ELF-1 (cell line): ENCODE results near the gene CEP164.
"Not testable (repeated sequence)": the region's sequence is repeated elsewhere in the genome, so short reads cannot be mapped to it uniquely, and the experiment has no call there.

Experiments
- DNase-seq: peaks from one replicate; pipeline ENCODE4 v3.0.0-alpha.2; 2016; ENCODE audit warnings: low read depth, low spot score

The CEP164 gene

DNA sequence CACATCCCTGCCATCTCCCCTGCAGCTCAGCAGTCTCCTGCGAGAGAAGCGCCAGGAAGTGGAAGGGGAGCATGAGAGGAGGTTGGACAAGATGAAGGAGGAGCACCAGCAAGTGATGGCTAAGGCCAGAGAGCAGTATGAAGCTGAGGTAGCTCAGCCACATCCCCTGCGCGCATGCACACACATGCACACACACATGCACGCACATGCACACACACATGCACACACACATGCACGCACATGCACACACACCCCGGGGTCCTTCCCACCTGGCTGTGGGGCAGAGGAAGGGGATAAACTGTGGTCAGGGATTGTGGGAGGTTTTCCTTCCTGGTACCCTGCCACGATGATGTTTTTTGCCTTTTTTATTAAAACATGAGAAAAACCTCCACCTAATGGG lies 65.3 kb downstream of the CEP164 start:
- no peak for DNase-seq

DNA sequence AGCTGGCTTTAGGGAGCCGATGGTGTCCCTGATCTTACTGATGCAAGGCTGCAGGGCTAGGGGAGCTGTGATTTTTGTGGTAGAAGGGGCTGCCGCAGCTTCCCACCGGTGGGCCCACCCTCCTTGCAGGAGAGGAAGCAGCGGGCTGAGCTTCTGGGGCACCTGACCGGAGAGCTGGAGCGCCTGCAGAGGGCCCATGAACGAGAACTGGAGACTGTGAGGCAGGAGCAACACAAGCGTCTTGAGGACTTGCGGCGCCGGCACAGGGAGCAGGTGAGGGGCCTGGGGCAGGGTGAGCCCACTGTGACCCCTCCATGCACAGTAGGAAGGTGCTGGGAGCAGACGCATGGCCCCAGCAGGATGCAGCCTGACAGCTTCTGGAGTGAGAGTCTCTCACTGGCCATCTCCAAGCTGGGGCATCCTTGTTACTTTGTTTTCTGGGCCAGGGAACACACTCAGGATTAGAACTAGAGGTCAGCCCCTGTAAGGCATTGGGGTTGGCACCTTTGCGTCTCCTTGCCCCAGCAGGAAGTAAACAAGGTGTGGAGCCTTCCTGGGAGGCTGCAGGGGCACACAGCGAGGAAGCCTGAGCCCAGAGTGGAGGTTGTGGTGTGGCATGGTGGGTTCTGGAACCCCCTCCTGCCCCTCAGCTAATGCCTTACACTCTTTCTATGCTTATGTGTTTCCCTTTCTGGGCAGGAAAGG lies 66.7 kb downstream of the CEP164 start:
- no peak for DNase-seq

DNA sequence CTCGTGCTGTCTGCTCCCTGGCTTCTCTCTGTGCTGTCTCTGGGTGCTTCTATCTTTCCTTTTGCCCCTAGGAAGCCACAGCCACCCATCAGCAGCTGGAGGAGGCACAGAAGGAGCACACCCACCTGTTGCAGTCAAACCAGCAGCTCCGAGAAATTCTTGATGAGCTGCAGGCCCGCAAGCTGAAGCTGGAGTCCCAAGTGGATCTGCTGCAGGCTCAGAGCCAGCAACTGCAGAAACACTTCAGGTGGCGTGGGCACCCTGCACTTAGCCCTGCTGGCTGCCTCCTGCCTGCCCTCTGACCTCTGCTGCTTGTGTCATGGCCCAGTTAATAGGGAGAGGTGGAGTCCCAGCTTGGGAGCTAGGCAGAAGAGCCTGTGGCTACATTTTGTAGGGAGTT lies 67.8 kb downstream of the CEP164 start:
- DNase-seq, result peak; percentile 19

DNA sequence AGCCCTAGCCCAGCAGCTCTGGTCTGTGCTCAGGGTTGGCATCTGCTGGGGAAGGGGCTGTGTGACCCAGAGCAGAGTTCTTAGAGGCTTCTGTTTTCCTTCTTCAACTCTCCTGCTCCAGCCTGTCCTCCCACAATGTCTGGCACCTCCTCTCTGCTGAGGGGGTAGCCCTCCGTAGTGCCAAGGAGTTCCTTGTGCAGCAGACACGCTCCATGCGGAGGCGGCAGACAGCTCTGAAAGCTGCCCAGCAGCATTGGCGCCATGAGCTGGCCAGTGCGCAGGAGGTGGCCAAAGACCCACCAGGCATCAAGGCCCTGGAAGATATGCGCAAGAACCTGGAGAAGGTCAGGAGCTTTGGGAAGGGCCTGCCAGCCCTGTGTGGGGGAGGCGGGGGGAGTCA lies 69.3 kb downstream of the CEP164 start:
- no peak for DNase-seq

GRCh38 chr11:117398618-117399017 lies 71.0 kb downstream of the CEP164 start:
- DNase-seq, result not testable (repeated sequence)

DNA sequence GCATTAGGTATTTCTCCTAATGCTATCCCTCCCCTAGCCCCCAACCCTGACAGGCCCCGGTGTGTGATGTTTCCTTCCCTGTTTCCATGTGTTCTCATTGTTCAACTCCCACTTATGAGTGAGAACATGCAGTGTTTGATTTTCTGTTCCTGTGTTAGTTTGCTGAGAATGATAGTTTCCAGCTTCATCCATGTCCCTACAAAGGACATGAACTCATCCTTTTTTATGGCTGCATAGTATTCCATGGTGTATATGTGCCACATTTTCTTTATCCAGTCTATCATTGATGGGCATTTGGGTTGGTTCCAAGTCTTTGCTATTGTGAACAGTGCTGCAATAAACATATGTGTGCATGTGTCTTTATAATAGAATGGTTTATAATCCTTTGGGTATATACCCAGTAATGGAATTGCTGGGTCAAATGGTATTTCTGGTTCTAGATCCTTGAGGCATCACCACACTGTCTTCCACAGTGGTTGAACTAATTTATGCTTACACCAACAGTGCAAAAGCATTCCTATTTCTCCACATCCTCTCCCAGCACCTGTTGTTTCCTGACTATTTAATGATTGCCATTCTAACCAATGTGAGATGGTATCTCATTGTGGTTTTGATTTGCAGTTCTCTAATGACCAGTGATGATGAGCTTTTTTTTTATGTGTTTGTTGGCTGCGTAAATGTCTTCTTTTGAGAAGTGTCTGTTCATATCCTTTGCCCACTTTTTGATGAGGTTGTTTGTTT lies 71.6 kb downstream of the CEP164 start:
- DNase-seq, result not testable (repeated sequence)

DNA sequence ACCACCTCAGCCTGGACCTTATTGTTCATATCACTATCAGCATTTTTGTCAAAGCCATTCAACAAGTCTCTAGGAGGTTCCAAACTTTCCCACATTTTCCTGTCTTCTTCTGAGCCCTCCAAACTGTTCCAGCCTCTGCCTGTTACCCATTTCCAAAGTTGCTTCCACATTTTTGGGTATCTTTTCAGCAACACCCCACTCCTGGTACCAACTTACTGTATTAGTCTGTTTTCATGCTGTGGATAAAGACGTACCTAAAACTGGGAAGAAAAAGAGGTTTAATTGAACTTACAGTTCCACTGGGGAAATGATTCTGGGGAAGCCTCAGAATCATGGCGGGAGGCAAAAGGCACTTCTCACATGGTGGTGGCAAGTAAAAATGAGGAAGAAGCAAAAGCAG lies 78.2 kb downstream of the CEP164 start:
- not testable (repeated sequence) for DNase-seq

- no peak for DNase-seq
Measured at GRCh38 chr11:117407016-117407415, 79.4 kb downstream of the CEP164 start.

DNA sequence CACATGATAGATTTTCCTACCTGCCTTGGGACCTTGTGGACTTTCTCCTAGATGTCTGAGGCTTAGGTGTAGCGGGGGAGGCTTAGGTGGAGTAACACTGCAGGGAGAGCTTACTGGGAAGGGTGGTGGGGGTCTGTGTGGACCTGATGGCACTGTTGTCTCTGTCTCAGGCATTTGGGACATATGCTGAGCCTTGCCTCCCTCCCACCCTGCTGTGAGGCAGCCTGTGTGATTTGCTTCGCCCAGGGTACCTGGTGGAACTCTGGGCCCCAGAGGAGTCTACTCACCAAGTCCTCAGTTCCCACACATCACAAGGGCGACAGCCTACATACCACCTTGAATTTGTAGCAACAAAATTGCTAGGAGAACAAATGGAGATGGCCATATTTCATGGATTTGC lies 80.7 kb downstream of the CEP164 start:
- no peak for DNase-seq

DNA sequence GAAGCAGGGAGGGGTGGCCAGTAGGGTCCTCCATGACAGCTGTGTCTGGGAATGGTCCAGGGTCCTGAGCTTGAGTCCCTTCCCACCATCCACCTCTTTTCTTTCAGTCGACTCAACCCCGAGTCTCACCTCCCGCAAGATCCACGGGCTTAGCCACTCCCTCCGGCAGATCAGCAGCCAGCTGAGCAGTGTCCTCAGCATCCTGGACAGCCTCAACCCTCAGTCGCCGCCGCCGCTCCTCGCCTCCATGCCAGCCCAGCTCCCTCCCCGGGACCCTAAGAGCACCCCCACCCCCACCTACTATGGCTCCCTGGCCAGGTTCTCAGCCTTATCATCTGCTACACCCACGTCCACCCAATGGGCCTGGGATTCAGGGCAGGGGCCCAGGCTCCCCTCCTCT lies 81.9 kb downstream of the CEP164 start:
- no peak for DNase-seq

DNA sequence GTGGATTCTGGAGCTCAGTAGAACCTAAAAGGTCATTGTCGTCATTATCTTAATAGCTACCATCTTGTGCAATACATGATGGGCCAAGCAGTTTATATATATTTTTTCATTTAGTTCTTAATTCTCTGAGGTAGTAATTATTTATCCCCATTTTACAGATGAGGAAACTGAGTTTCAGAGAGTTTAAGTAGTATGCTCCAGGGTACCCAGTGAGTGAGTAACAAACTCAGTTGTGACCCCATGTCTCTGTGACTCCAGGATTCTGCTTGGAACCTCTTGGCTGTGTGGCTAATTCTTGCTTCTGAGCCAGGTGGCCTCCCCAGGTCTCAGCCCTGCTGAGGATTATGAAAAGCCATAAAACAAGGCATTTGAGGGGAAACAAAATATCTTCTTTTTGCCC lies 82.6 kb downstream of the CEP164 start:
- DNase-seq, result no peak

- peak; percentile 6 for DNase-seq
Measured at GRCh38 chr11:117410861-117411710, 83.4 kb downstream of the CEP164 start.

GRCh38 chr11:117411736-117412135 lies 84.1 kb downstream of the CEP164 start:
- peak; percentile 83 for DNase-seq

DNA sequence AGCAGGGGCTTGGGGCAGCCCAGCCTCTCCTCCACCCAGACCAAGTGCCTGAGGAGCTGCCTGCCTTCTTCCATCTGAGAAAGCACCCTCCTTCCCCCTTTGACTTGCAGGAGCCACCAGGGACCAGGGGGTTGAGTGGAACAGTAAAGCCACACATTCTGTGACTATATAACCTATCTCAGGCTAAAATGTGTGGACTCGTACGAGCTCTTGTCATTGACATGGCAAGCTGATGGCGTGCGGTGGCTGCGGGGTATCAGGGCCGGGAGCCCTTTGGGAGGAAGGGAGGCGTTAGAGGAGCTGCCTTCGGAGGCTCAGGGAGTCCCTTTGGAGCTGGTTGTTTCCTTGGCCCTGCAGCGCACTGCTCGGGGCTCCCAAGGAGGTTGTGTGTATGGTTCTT lies 84.5 kb downstream of the CEP164 start:
- no peak for DNase-seq

- no peak for DNase-seq
Measured at GRCh38 chr11:117412653-117413275, 85.1 kb downstream of the CEP164 start.

DNA sequence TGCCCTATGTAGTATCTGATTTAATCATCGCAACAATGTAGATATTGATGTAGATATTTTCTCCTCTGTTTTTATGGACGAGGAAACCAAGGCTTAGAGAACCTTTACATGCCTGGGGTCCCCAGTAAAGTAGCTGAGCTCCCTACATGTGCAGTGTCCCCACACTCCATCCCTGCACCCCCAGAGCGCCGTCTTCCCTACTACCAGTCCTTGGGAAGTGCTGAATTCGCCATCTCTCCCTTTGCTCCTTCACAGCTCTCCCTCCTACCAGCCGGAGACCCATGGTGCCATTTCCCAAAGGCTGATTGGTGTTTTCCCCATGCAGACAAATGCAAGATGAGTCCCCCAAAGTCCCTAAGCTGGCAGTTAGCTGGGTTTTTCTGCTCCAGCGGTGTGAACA lies 86.0 kb downstream of the CEP164 start:
- DNase-seq, result no peak

- no peak for DNase-seq
Measured at GRCh38 chr11:117414724-117415123, 87.1 kb downstream of the CEP164 start.

- DNase-seq, result no peak
Measured at GRCh38 chr11:117415358-117415896, 87.8 kb downstream of the CEP164 start.

DNA sequence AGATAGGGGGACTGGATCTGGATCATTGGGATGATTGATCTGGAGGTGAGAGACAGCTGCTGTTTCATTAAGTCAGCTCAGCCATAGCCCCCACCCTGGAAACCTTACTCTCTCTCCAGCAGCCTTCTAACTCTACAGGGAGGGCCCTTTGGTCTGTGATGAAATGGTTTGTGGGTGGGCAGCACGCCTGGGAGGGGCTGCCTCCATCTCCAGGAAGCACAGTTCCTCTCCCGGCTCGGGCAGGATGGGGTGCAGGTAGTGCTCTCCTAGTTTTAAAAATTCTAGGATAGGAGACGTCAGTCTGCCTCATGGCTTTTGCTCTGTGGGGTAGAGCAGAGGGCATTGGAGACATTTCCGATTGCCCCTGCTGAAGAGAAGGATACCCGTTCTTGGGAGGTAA lies 89.7 kb downstream of the CEP164 start:
- no peak for DNase-seq

GRCh38 chr11:117417856-117418255 lies 90.2 kb downstream of the CEP164 start:
- DNase-seq, result no peak

- DNase-seq, result no peak
Measured at GRCh38 chr11:117418737-117419481, 91.3 kb downstream of the CEP164 start.
